Esophagus (tissue), 2 donors: ENCODE results near the gene CD248. TPM values are rescaled to one million over a fixed set of nuclear protein-coding genes. Genes with fewer than 3 reads are reported as not detected.
"Not testable (repeated sequence)": the region's sequence is repeated elsewhere in the genome, so short reads cannot be mapped to it uniquely, and the experiment has no call there.

Experiments
- H3K27ac ChIP-seq, 2 donors: one replicate each; pipeline ENCODE4 v1.5.1; 2013; ENCODE audit warnings: low read depth in 2 of 2, mild to moderate bottlenecking in 2 of 2, inconsistent platforms in 1 of 2, low read length in 1 of 2, moderate library complexity in 1 of 2
- H3K27me3 ChIP-seq, 2 donors: one replicate each; pipeline ENCODE4 v1.6.1; 2013; ENCODE audit warnings: low read length in 2 of 2, control low read depth in 1 of 2, mild to moderate bottlenecking in 1 of 2; ENCODE audit not compliant: insufficient read depth in 2 of 2, control insufficient read depth in 1 of 2
- H3K36me3 ChIP-seq, 2 donors: one replicate each; pipeline ENCODE4 v1.6.1; 2013; ENCODE audit warnings: low read length in 1 of 2; ENCODE audit not compliant: control insufficient read depth in 2 of 2, insufficient read depth in 2 of 2
- H3K4me1 ChIP-seq, 2 donors: one replicate each; pipeline ENCODE4 v1.6.1; 2013; ENCODE audit warnings: low read length in 1 of 2; ENCODE audit not compliant: control insufficient read depth in 2 of 2, insufficient read depth in 2 of 2
- H3K4me3 ChIP-seq, 2 donors: one replicate each; pipeline ENCODE4 v1.5.1; 2013; ENCODE audit warnings: low read length in 2 of 2, mild to moderate bottlenecking in 2 of 2, low read depth in 1 of 2, moderate library complexity in 1 of 2
- H3K9me3 ChIP-seq, 2 donors: one replicate each; pipeline ENCODE4 v1.6.1; 2013; ENCODE audit warnings: mild to moderate bottlenecking in 2 of 2, low read depth in 1 of 2, low read length in 1 of 2, moderate library complexity in 1 of 2; ENCODE audit not compliant: control insufficient read depth in 2 of 2, insufficient read depth in 1 of 2
- WGBS, 2 donors: extraction: QIAGEN DNeasy Blood & Tissue Kit; methylation state at CpG; one replicate each; pipeline ENCODE4 v1.1.7; 2013; 5-methylcytosine and 5-hydroxymethylcytosine counted together
- polyA plus RNA-seq, 2 donors: library from polyadenylated mRNA; stranded (reverse); fragments of 200-250 nt; gene quantifications; one replicate each; pipeline ENCODE4 v1.2.3, GENCODE V29; 2013
- donor health status: healthy with polysubstance abuse.
- donor health status: Bipolar disorder and iron deficiency.

CD248 gene
- polyA plus RNA-seq, 2 donors = 1.4 to 3.3 TPM

DNA sequence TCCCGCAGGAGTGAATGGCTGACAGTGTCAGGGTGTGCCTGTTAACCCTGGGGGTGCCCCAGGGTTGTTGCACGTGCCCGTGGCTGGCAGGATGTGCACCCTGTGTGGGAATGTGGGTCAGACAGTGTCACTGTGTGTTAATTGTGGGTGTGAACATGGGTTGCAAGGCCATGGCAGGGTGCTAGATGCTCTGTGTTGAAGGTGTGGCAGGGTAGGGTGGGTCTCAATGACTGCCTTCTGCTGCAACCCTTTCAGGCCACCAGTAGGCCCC, 11.1 kb upstream of the CD248 start:
- peaks cover 0 to 7% of the 10 kb centered on the region in 2 donors for H3K36me3 ChIP-seq
- no peaks in the 10 kb centered on the region for H3K9me3 ChIP-seq
- H3K4me3 ChIP-seq = no peak overlapping the region
- 49 to 55% methylated on average over 3 of the region's 3 CpGs for WGBS, 2 donors
- H3K27me3 ChIP-seq = no peaks in the 10 kb centered on the region
- peak overlapping the region in 1 of 2 donors; percentile 30 for H3K27ac ChIP-seq
- peaks cover 3 to 13% of the 10 kb centered on the region in 2 donors for H3K4me1 ChIP-seq

- 77 to 78% methylated on average over 10 of the region's 10 CpGs for WGBS, 2 donors
- peak overlapping the region in 1 of 2 donors; percentile 8 for H3K4me3 ChIP-seq
- H3K27me3 ChIP-seq = no peaks in the 10 kb centered on the region
- H3K36me3 ChIP-seq = peaks cover 0 to 5% of the 10 kb centered on the region in 2 donors
- no peaks in the 10 kb centered on the region for H3K9me3 ChIP-seq
- H3K27ac ChIP-seq = peak overlapping the region; percentile 40 to 59
- peaks cover 2 to 13% of the 10 kb centered on the region in 2 donors for H3K4me1 ChIP-seq
Observed at GRCh38 chr11:66327171-66328030, 10.6 kb upstream of the CD248 start.

DNA sequence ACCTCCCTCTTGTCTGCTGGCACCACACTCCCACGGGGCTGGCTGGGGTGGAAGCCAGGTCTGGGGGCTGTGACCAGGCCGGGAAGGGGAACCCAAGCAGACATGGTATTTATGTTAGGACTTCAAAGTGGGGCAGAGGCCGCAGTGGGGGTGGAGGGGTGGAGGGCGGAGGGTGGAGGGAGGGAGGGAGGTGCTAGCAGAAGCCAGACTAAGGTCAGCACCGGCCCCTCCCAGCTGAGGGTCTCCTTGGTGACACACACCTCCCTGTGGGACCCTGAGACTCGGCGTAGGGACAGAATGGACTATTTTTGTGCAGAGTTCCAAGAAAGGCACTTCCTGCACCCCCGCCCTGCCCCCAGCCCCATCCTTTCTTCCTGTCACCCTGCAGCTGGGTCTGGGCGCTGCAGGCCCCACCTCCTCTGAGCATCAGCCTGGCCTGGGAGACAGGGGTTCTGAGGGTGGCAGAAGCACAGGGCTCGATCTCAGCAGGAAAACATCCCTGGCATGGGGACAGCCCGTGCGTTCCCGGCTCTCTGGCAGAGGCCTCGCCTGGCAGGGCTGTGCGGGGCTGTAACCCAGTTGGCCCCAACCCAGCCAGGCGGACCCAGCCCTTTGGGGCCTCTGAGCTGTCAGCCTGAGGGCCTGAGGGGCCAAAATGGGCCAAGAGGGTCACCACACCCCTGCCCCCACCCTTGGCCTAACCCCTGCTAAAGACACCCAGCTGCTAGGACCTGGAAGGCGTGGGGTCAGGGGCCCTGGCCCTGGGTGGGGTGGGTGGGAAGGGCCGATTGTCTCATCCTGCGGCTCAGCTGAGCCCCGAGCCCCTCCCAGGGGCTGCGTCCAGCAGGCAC, 9.6 kb upstream of the CD248 start:
- no peak overlapping the region for H3K4me3 ChIP-seq
- H3K36me3 ChIP-seq = no peaks in the 10 kb centered on the region
- 43 to 58% methylated on average over 14 to 21 of the region's 21 CpGs for WGBS, 2 donors
- no peaks in the 10 kb centered on the region for H3K27me3 ChIP-seq
- H3K9me3 ChIP-seq = no peaks in the 10 kb centered on the region
- peaks cover 0 to 13% of the 10 kb centered on the region in 2 donors for H3K4me1 ChIP-seq
- peak overlapping the region; percentile 40 to 62 for H3K27ac ChIP-seq

DNA sequence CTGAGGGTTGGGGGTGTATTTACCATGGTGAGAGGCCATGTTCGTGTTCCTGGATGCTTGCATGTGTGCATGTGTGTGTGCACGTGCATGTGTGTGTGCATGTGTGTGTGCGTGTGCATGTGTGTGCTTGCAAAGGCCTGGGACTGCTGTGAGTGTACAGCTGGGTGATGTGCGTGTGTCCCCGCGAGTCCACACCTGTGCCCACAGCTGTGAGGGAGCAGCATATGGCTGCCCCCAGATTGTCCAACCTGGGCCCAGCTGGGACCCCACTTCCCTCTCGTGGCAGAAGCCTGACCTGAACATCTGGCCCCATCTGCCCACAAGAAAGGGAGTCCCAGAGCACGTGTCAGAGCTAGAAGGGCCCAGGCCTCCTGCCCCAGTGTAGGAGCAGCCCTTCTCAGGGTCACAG, 8.4 kb upstream of the CD248 start:
- WGBS, 2 donors = 74% methylated on average over 8 of the region's 8 CpGs
- H3K27me3 ChIP-seq = no peaks in the 10 kb centered on the region
- H3K9me3 ChIP-seq = no peaks in the 10 kb centered on the region
- H3K36me3 ChIP-seq = no peaks in the 10 kb centered on the region
- peaks cover 0 to 13% of the 10 kb centered on the region in 2 donors for H3K4me1 ChIP-seq
- no peak overlapping the region for H3K4me3 ChIP-seq
- H3K27ac ChIP-seq = no peak overlapping the region

- no peak overlapping the region for H3K27ac ChIP-seq
- H3K36me3 ChIP-seq = no peaks in the 10 kb centered on the region
- peaks cover 0 to 13% of the 10 kb centered on the region in 2 donors for H3K4me1 ChIP-seq
- H3K4me3 ChIP-seq = no peak overlapping the region
- H3K27me3 ChIP-seq = no peaks in the 10 kb centered on the region
- H3K9me3 ChIP-seq = no peaks in the 10 kb centered on the region
- 65% methylated on average over 10 of the region's 10 CpGs for WGBS, 2 donors
Observed at GRCh38 chr11:66324664-66325063, 7.8 kb upstream of the CD248 start.

DNA sequence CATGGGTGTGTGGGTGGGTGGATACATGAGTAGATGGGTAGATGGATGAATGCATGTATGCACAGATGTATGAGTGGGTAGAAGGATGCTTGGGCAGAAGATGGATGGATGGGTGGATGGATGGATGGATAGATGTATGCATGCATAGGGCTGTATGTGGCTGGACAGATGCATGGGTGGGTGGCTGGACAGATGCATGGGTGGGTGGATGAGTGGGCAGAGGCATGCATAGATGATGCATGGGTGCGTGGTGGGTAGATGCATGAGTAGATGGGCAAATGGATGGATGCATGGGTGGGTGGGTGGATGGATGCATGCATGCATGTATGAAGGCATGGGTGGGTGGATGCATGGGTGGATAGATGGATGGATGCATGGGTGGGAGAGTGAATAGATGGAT, 6.8 kb upstream of the CD248 start:
- Histone ChIP-seq H3K4me1 (peaks cover 0 to 13% of the 10 kb centered on the region in 2 donors), H3K27me3 (no peaks in the 10 kb centered on the region), H3K36me3 (no peaks in the 10 kb centered on the region), H3K27ac (no peak overlapping the region), H3K4me3 (no peak overlapping the region), H3K9me3 (no peaks in the 10 kb centered on the region)
- 98 to 100% methylated on average over 1 of the region's 1 CpG for WGBS, 2 donors

DNA sequence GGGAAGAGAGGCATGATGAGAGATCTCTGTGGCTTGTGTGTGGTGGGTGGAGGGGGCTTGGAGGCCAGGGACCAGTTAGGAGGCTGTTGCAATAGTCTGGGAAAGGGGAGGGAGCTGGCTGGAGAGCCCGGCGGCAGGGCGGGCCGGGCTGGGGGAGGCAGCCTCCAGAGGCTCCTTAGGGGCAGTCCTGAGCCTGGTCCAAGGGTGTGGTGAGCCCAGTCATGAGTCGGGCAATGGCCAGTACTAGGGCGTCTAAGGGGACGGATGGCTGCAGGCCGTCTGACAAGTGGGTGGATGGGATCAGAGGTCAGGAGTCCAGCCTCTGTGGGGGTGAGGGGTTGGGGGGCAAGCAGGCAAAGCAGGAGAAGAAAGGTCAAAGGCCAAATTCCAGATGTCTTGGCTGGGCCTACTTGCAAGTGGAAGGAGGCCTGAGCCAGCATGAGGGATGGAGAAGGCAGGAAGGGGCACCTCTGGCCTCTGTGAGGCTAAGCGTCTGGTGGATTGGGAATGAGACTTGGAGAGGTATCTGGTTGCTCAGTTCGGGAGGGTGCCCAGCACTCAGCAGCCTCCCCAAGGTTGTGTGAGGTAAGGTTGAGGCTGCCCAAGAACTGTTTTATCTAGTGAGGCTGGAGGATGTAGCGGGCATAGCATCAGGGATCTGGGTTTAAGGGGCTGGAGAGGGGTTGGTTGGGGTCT, 6.0 kb upstream of the CD248 start:
- Histone ChIP-seq H3K4me1 (peaks cover 0 to 15% of the 10 kb centered on the region in 2 donors), H3K27me3 (no peaks in the 10 kb centered on the region), H3K9me3 (no peaks in the 10 kb centered on the region), H3K36me3 (no peaks in the 10 kb centered on the region), H3K4me3 (no peak overlapping the region), H3K27ac (no peak overlapping the region)
- WGBS, 2 donors = 69 to 79% methylated on average over 11 of the region's 11 CpGs

DNA sequence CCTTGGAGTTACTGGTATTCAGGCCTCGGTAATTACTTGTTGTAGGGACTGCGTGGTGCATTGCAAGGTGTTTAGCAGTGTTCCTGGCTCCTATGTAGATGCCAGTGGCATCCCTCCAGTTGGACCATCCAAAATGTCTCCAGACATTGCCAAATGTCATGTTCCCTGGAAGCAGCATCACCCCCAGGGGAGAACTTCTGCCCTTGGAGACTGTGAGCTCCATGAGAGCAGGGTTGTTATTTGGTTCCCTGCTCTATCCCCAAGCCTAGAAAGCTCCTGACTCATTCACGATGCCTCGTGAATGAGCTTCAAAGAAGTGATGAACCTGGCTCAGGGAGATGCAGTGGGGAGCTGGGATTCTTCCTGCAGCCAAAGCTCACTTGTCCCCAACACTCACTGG, 4.8 kb upstream of the CD248 start:
- 58 to 77% methylated on average over 4 of the region's 4 CpGs for WGBS, 2 donors
- Histone ChIP-seq H3K27ac (no peak overlapping the region), H3K9me3 (no peaks in the 10 kb centered on the region), H3K36me3 (no peaks in the 10 kb centered on the region), H3K4me3 (no peak overlapping the region), H3K27me3 (no peaks in the 10 kb centered on the region), H3K4me1 (peaks cover 5 to 18% of the 10 kb centered on the region in 2 donors)

DNA sequence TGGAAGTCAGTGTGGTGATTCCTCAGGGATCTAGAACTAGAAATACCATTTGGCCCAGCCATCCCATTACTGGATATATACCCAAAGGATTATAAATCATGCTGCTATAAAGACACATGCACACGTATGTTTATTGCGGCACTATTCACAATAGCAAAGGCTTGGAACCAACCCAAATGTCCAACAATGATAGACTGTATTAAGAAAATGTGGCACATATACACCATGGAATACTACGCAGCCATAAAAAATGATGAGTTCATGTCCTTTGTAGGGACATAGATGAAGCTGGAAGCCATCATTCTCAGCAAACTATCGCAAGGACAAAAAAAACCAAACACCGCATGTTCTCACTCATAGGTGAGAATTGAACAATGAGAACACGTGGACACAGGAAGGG, 3.9 kb upstream of the CD248 start:
- not testable (repeated sequence) for H3K36me3 ChIP-seq, H3K9me3 ChIP-seq, H3K4me3 ChIP-seq, H3K27ac ChIP-seq, H3K27me3 ChIP-seq
- peaks cover 9 to 25% of the 10 kb centered on the region in 2 donors for H3K4me1 ChIP-seq
- 90 to 93% methylated on average over 6 of the region's 6 CpGs for WGBS, 2 donors
